ENCODE data around the gene TFIP11.

TFIP11 gene

DNA sequence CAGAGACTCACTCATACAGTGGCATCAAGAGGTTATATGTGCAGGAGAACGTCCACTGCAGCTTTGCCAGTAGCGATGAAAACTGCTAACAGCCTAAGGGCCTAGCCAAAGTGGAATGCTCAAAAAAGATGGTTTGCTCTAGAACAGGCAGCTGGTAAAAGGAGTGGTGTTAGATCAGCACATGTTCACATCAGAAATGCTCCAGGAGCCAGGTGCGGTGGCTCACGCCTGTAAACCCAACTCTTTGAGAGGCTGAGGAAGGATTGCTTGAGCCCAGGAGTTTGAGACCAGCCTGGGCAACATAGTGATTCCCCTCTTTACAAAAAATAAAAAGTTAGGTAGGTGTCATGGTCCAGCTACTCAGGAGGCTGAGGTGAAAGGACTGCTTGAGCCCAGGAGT lies 10.3 kb upstream of the TFIP11 start:
- TF ChIP-seq CTCF (IDR thresholded peaks at IDR 0.05; ENCODE audit: low read depth, low read length) = no peak
- no peak for DNase-seq (ENCODE audit: extremely low read depth, low read depth)

DNA sequence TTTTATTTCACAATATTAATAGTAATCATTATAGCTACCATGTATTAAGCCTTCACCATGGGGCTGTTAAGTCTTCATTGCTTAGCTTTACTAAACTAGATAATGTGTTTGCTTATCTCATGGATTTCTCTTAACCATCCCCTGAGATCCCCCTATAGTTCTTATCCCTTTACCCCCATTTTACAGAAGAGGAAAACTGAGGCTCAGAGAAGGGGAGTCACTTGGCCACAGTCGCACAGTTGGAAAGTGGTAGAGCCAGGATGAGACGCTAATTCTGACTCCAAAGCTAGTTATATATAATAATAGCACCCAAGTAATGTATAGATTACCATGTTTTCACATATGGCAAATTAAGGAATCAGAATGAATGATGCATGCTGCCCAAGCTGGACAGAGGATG lies 9.7 kb upstream of the TFIP11 start:
- no peak for DNase-seq (ENCODE audit: extremely low read depth, low read depth)
- TF ChIP-seq CTCF (IDR thresholded peaks at IDR 0.05; ENCODE audit: low read depth, low read length) = no peak

DNA sequence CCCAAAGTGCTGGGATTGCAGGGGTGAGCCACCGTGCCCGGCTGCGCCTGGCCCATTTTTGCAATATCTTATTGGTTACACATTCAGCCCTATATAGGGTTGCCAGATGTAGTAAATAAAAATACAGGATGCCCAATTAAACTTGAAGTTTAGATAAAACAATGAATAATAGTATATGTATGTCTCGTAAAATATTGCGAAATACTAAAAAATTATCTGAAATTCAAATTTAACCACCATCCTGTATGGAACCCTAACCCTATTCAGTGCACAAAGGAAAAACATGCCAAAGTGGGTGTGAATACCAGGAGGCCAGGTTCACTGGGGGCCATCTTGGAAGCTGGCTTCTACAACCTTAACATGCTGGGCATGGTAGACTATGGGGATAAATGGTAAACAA lies 5.2 kb upstream of the TFIP11 start:
- no peak for DNase-seq (ENCODE audit: extremely low read depth, low read depth)
- TF ChIP-seq CTCF (IDR thresholded peaks at IDR 0.05; ENCODE audit: low read depth, low read length) = no peak

DNA sequence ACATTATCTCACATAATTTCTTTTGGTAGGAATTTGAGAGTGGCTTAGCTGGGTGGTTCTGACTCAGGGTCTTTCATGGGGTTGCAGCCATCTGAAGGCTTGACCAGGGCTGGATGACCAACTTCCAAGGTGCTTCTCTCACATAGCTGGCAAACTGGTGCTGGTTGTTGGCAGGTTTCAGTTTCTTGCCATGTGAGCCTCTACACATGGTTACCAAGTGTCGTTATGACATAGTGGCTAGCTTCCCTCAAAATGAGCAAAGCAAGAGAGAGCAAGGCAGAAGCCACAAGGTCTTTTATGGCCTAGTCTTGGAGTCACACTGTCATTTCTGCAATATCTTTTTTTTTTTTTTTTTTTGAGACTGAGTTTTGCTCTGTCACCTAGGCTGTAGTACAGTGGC lies 4.2 kb upstream of the TFIP11 start:
- no peak for DNase-seq (ENCODE audit: extremely low read depth, low read depth)
- no peak for TF ChIP-seq CTCF (IDR thresholded peaks at IDR 0.05; ENCODE audit: low read depth, low read length)

DNA sequence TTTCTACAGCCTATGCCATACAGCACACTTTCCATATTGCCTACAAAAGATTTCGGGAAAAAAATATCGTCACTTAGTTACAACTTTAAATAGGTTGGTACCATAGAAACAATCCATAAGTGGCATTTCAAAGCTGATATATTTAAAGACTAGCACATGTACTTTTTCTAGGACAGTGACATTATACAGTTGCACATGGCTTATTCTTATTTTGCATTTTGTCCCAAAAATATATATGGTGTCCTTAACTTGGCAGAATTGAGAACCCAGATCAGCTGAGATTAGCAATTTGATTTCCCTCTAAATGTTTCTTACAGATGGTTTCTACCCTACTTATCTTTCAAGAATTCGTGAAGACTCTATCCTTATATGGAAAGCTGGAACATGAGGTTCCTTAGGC lies 3.7 kb upstream of the TFIP11 start:
- DNase-seq (ENCODE audit: extremely low read depth, low read depth) = no peak
- TF ChIP-seq CTCF (IDR thresholded peaks at IDR 0.05; ENCODE audit: low read depth, low read length) = no peak

GRCh38 chr22:26514419-26515161 lies 2.3 kb upstream of the TFIP11 start:
- no peak for TF ChIP-seq CTCF (IDR thresholded peaks at IDR 0.05; ENCODE audit: low read depth, low read length)
- DNase-seq (ENCODE audit: extremely low read depth, low read depth) = no peak

GRCh38 chr22:26513838-26514237 lies 1.6 kb upstream of the TFIP11 start:
- TF ChIP-seq CTCF (IDR thresholded peaks at IDR 0.05; ENCODE audit: low read depth, low read length) = no peak

More at GRCh38 chr22:26513838-26514237, 1.6 kb upstream of the TFIP11 start:
- DNase-seq (ENCODE audit: extremely low read depth, low read depth) = no peak

Data from AG09319 (cell line).